ENCODE results near the gene PCDH9.

Gene PCDH9

GRCh38 chr13:67229481-67230403 lies at the start of gene PCDH9:
Gene PCDH9 (minus strand): TSS chr13:67230336. CDS start chr13:67228440, 1,896 bp downstream.
- peak; percentile 34 for DNase-seq (ENCODE audit: low read depth, low spot score)

- no peak for DNase-seq (ENCODE audit: low read depth, low spot score)
These were observed 48.1 kb upstream of the PCDH9 start for GRCh38 chr13:67278235-67278634.

- DNase-seq (ENCODE audit: low read depth, low spot score) = no peak
These were observed 47.4 kb upstream of the PCDH9 start for GRCh38 chr13:67277581-67277980.

GRCh38 chr13:67275351-67275960 lies 45.3 kb upstream of the PCDH9 start:
- DNase-seq (ENCODE audit: low read depth, low spot score) = no peak

GRCh38 chr13:67273001-67273400 lies 42.9 kb upstream of the PCDH9 start:
- no peak for DNase-seq (ENCODE audit: low read depth, low spot score)

GRCh38 chr13:67267136-67267535 lies 37.0 kb upstream of the PCDH9 start:
- no peak for DNase-seq (ENCODE audit: low read depth, low spot score)

- DNase-seq (ENCODE audit: low read depth, low spot score) = no peak
These were observed 29.1 kb upstream of the PCDH9 start for GRCh38 chr13:67259208-67259607.

GRCh38 chr13:67258482-67258881 lies 28.3 kb upstream of the PCDH9 start:
- DNase-seq (ENCODE audit: low read depth, low spot score) = no peak

- DNase-seq (ENCODE audit: low read depth, low spot score) = no peak
These were observed 8.7 kb upstream of the PCDH9 start for GRCh38 chr13:67238861-67239260.

- no peak for DNase-seq (ENCODE audit: low read depth, low spot score)
These were observed 8.2 kb upstream of the PCDH9 start for GRCh38 chr13:67238277-67238859.

GRCh38 chr13:67235265-67235664 lies 5.1 kb upstream of the PCDH9 start:
- DNase-seq (ENCODE audit: low read depth, low spot score) = no peak

GRCh38 chr13:67232384-67232783 lies 2.2 kb upstream of the PCDH9 start:
- DNase-seq (ENCODE audit: low read depth, low spot score) = no peak

GRCh38 chr13:67231289-67232000 lies 1.3 kb upstream of the PCDH9 start:
- DNase-seq (ENCODE audit: low read depth, low spot score) = peak; percentile 30

- DNase-seq (ENCODE audit: low read depth, low spot score) = peak; percentile 94
These were observed 510 bp upstream of the PCDH9 start for GRCh38 chr13:67230404-67231288.

GRCh38 chr13:67228916-67229315 lies 1.2 kb downstream of the PCDH9 start:
- no peak for DNase-seq (ENCODE audit: low read depth, low spot score)

GRCh38 chr13:67228031-67228430 lies 2.1 kb downstream of the PCDH9 start:
- DNase-seq (ENCODE audit: low read depth, low spot score) = no peak

- no peak for DNase-seq (ENCODE audit: low read depth, low spot score)
These were observed 2.8 kb downstream of the PCDH9 start for GRCh38 chr13:67227131-67227983.

GRCh38 chr13:67226696-67227095 lies 3.4 kb downstream of the PCDH9 start:
- DNase-seq (ENCODE audit: low read depth, low spot score) = no peak

GRCh38 chr13:67225252-67226159 lies 4.6 kb downstream of the PCDH9 start:
- no peak for DNase-seq (ENCODE audit: low read depth, low spot score)

Data from brain pericyte (primary cell).